ENCODE measurements around the gene UBXN7. TPM values are rescaled to one million over a fixed set of nuclear protein-coding genes. Genes with fewer than 3 reads are reported as not detected.

UBXN7 gene
- total and polyA plus RNA-seq, 2 of the 8 experiments (the other 6 are each of a cell fraction or from before 2014, with no cell fraction given), result 18.5 to 109 TPM

- TF ChIP-seq MAX (IDR thresholded peaks at IDR 0.05) (peak; percentile 50; the same call in 1 of the 2 replicates), PHF8 (conservative IDR thresholded peaks at IDR 0.05; ENCODE audit: low read depth, low read length) (peak; percentile 48), JUN (IDR thresholded peaks at IDR 0.05; ENCODE audit: low read depth, low read length) (no peak), YY1 (IDR thresholded peaks at IDR 0.05; ENCODE audit: low read depth, low read length) (no peak), HDAC2 (IDR thresholded peaks at IDR 0.05; ENCODE audit: borderline replicate concordance in 1 of 2, low read depth in 2 of 2, low read length in 2 of 2) (no peak; a peak in 1 of 4 replicates), KDM4A (IDR thresholded peaks at IDR 0.05; ENCODE audit: low read depth, low read length, severe bottlenecking) (peak; percentile 77), RAD21 (IDR thresholded peaks at IDR 0.05 in 1 of 2, conservative IDR thresholded peaks at IDR 0.05 in 1 of 2; ENCODE audit: low read depth in 2 of 2, low read length in 2 of 2) (0 out of 4 replicates have a peak, but pooled peaks of 1 of the 2 experiments have one; percentile 11), HDAC6 (IDR thresholded peaks at IDR 0.05; ENCODE audit: low read depth, low read length) (no peak), SP2 (IDR thresholded peaks at IDR 0.05; ENCODE audit: low read length) (no peak), EZH2 (IDR thresholded peaks at IDR 0.05; ENCODE audit: low read depth, low read length, severe bottlenecking) (no peak), CHD2 (IDR thresholded peaks at IDR 0.05; ENCODE audit: low read length) (0 out of 2 replicates have a peak, but pooled peaks have one; percentile 17), SRF (IDR thresholded peaks at IDR 0.05; ENCODE audit: low read depth, low read length) (no peak)
Measured at GRCh38 chr3:196317687-196318467, 114.3 kb downstream of the UBXN7 start, which contains the start of gene DYNLT2B (continued).

All from H1 (cell line).